HTERT RPE-1 (cell line): Measurements from ENCODE around the gene TULP4.
"Not testable (repeated sequence)": the region's sequence is repeated elsewhere in the genome, so short reads cannot be mapped to it uniquely, and the experiment has no call there.

Experiments used
- in situ Hi-C: fragments of 300-500 bp; cut with MboI; formaldehyde crosslinking; loops from 4 replicates; pipeline ENCODE4 v1.14.3; 2020; ENCODE audit warnings: low sequenced_read_pairs

TULP4 gene

DNA sequence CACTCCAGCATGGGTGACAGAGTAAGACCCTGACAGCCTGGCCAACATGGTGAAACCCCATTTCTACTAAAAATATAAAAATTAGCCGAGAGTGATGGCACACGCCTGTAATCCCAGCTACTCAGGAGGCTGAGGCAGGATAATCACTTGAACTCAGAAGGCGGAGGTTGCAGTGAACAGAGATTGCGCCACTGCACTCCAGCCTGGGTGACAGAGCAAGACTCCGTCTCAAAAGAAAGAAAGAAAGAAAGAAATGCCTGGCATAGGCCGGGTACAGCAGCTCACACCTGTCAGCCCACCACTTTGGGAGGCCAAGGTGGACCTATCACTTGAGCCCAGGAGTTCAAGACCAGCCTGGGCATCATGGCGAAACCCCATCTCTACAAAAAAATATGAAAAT lies 208.7 kb downstream of the TULP4 start:
- in situ Hi-C loops: not testable (repeated sequence)

DNA sequence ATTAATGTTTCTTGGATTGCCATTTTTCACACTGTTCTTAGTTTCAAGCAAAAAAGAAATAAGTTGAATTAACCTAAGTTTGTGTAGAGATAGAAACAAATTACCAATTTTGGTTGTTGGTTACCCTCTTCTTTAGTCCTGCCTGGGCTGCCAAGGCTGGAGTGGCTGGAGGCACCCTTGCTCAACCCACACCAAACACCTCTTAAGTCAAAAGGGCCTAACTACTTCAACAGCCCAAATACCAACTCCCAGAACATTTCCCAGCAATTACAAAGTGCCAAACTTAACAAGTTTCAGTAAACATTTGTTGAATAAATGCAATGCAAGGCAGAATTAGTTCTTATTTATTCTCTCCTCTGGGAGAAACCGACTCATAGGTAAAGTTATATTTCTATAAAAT lies 209.5 kb downstream of the TULP4 start:
- in situ Hi-C loops: no loop called here

DNA sequence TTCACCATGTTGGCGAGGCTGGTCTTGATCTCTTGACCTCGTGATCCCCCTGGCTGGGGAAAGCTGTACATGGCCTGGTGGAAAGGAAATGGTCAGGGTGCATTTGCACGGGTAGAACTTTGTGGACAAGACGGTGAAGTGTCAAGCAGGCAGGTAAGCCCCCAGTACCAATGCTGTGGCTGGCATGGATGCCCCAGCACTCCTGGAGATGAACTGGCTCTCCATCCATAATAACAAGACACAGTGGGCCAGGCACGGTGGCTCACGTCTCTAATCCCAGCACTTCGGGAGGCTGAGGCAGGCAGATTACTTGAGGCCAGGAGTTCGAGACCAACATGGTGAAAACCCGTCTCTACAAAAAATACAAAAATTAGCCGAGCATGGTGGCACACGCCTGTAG lies 210.4 kb downstream of the TULP4 start:
- in situ Hi-C loops: no loop called here

DNA sequence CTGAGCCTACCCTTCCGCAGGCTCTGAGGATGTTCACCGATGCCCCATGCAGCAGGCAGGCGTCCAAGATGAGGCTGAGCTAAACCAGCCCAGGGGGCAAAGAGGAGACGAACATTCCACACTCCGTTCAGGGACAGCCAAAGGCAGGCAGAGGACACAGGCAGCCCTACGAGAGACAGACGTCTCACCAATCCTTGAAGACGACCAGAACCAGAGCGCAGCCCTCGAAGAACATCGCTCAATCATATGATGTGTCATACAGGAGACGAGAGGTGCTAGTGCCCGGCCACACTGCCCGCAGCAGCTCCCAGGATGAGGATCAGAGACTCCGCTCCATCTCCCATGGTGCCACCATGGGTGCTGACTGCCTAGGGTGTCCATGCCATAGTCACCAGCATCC lies 212.0 kb downstream of the TULP4 start:
- in situ Hi-C loops: no loop called here

DNA sequence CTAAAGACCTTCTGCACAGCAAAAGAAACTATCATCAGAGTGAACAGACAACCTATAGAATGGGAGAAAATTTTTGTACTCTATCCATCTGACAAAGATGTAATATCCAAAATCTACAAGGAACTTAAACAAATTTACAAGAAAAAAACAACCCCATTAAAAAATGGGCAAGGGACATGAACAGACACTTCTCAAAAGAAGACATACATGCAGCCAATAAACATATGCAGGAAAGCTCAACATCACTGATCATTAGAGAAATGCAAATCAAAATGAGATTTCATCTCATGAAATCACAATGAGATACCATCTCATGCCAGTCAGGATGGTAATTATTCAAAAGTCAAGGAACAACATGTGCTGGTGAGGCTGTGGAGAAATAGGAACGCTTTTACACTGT lies 215.6 kb downstream of the TULP4 start:
- in situ Hi-C loops: not testable (repeated sequence)

DNA sequence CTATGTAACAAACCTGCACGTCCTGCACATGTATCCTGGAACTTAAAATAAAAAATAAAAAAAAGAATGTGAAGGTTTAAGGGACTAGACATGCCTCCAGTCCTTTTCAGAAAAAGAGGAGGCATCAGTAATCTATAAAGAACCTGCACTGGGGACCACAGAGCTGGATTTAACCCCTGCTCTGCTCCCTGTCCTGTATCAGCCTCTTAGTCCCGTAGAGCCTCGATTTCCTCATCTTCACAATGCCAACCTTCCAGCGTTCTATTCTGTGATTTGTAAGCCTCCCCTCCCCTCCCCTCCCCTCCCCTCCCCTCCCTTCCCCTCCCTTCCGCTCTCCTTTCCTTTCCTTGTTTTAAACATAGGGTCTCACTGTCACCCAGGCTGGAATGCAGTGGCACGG lies 216.6 kb downstream of the TULP4 start:
- in situ Hi-C loops: no loop called here

DNA sequence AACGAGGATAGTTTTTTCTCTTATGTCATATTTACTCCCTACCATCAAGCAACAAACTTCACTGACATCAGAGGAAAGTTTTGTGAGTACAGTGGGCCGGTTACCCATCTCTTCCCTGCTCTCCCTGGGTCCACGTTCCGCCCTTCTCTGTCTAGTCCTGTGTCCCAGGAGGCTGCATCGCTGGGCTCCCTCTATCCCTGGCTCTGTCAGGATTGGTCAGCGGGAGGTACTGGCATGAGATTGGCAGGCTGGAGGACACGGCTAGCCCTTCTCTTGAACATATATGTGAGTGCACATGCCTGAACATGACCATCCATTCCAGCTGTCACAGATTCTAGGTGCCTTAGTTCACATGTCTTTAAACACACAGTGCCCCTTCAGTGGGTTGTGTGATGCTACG lies 217.4 kb downstream of the TULP4 start:
- in situ Hi-C loops: no loop called here

DNA sequence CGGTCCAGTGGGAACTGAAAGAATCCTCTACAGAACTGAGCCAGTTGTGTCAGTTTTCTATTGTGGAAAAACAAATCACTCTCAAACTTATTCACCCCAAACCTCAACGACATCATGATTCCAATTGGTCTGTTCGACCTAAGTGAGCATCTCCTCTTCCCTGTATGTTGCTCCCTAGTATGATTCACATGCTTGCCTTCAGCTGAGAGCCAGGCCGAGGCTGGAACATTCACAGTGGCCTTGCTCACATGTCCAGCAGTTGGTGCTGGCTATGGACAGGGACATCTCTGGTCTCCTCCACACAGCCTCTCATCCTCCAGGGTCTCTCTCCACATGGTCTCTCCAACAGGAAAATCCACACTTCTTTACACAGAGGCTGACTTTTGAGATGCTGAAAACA lies 219.3 kb downstream of the TULP4 start:
- in situ Hi-C loops: no loop called here

DNA sequence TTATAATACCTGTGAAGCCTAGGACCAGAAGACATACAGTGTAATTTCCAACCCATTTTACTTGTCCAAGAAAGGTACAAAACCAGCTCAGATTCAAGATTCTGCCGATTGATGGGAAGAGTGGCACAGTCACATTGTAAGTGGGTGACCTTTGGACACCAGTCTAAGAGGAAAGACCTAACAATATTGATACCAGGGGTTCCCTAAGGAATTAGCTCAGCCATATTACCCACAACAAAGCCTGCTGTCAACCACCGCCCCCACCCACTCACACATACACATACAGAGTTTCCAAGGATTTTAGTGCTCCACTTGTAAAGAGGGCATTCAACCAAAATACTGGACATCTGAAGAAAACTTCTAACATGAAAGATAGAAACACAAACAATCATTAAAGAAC lies 219.7 kb downstream of the TULP4 start:
- in situ Hi-C loops: no loop called here

DNA sequence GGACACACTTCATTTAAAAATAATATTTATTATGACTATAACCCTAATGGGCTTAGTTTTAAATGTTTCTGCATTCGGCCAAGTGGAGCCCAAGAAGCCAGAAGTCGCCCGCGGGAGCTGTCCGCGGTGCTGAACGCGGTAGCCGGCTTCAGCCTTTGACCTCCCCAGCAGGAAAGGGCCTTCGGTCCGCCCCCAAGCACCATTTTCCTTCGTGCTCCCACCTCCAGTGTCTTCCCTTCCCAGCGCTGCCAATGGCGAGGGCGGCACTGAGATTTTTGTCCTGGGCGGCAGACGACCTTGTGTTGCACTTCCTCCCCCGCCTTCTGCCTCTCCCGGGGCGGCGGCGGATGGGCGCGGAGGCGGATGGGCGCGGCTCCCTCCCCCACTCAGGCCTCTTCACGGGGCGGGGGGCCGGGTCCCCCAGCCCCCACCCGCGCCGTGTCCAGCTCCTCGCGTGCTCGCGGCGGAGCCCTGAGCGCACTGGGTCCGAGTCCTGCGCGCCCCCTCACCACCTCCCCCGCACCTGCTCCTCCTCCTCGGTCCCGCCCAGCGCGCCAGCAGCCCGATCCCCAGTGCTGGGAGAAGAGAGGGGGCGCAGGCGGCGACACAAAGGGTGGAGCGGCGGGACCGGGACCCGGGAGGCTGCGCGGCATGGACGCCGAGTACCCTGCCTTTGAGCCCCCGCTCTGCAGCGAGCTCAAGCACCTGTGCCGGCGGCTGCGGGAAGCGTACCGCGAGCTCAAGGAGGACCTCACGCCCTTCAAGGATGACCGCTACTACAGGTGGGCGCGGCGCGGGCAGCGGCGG lies 224.0 kb downstream of the TULP4 start:
- in situ Hi-C loops: no loop called here

DNA sequence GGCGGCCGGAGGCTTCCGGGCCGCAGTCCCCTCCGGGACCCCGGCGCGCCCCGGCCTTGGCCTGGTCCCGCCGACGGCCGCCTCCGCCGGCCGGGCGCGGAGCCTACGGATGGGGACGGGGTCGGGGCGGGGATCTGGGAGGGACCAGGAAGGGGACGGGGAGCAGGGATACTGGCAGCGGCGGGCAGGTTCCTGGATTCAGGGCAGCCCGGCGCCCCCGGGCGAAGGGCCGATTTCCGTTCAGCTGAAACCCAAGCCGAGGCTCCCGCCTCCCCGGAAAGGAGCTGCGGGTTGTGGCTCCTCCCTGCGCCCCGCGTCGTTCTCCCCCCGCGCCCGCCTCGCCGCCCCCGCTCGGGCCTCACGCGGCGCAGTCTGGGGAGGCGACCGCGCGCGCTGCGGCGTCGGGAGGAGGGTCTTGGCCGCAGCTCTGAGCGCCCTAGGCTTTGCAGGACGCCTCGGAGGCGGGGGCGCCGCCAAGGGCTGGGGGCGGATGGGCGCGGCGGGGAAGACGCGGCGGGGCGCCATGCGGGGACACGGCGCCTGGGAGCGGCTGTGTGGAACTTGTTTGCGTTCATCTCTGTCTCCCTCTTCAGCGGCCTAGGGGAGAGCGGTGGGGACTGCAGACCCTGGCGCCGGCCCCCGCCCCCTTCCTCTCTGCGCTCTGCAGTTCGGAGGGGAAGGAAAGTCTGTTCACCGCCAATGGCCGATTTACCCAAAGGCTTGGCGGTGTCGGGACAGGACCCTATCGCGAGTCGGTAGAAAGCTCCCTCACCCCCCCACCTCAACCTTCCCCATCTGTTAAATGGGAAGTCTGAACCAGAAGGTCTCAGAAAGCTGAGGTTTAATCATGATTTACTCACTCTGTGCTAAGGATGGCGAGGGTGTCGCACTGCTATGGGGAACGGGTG lies 224.9 kb downstream of the TULP4 start:
- in situ Hi-C loops: no loop called here

DNA sequence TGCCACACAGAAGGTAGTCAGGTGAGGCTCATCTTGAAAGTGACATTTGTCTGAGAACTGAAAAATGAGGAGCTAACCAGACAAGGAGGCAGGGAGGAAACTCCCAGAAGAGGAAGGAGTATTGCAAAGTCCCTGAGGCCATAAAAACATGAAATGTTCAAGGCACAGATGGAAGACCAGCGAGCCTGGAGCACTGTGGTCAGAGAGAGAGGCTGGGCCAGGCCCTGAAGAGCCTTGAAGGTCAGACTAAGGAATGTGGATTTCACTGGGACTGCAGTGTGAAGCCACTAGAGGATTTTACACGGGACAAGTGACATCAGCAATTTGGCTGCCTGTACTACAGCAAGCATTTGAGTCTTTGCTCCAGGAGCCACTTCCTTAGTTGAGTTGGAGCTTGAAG lies 226.5 kb downstream of the TULP4 start:
- in situ Hi-C loops: no loop called here

DNA sequence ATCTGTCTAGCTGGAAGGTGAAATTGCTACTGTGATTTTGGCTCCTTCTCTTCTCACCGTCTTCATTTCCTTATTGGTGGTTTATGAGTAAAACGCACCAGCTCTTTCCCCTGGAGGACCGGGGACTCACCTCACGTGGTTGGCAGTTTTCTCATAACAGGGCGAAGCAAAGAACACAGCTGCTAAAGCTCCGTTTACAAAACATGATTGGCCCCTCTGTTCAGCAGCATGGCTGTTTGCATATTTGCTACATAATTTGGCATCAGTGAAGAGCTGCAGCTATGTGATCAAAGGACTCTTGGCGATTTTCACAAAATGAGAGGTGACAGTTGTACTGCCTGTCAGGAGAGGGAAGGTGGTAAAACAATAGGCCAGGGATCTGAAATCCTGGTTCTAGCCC lies 227.1 kb downstream of the TULP4 start:
- in situ Hi-C loops: no loop called here

DNA sequence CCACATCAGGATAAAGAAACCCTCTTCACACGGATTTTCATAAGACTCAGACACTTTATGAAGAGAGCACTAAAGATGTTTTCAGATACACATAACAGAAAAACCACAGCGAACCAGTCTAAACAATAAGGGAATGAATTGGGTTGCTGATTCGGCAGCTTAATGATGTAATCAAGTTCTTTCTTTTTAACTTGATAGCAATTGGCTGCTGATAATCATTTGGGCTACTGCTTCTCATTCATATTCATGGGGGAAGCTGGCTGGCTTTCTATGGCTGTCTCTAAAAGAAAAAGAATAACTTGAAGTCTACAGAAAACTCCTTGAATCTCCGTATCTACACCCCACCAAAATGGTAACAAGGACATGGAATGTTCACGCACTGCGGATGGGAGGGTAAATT lies 227.6 kb downstream of the TULP4 start:
- in situ Hi-C loops: no loop called here

DNA sequence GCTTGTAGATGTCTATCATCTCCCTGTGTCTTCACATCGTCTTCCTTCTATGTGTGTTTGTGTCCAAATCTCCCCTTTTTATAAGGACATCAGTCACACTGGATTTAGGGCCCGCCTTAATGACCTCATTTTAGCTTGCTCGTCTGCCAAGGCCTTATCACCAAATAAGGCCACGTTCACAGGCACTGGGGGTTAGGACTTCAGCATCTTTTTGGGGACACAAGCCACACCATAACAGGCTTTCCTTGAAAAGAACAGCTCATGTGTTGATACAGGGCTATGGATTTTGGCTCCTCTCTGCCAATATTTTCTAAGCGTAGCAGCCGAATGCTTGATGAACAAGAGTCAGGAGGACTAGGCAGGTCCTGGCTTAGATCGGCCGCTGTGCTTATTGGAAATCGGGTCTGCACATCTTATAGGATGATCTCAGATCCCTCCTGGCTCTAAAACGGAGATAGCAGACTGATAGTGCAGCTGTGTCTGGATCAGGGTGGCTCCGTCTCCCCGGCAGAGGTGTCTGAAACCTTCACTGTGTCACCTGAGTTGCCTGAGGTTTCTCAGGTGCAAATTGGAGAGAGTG lies 231.4 kb downstream of the TULP4 start:
- in situ Hi-C loops: no loop called here

DNA sequence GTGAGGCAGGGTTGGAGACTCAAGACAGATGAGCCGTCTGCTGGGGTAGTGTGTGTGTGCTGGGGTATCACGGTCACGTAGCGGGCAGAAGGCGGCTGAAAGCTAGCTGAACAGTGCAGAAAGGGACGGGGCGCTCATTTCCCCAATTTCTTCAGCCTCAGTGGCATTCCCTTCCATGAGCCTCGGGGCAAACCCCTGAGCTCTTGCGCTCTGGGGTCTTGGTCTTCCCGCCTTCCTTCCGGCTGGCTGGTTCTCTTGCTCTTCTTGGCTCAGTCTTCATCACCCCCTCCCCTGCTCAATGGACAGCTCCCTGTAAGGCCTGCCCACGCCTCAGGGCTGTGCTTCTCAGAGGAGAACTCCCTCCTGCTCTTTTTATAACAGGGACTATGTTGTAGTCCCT lies 232.2 kb downstream of the TULP4 start:
- in situ Hi-C loops: no loop called here

DNA sequence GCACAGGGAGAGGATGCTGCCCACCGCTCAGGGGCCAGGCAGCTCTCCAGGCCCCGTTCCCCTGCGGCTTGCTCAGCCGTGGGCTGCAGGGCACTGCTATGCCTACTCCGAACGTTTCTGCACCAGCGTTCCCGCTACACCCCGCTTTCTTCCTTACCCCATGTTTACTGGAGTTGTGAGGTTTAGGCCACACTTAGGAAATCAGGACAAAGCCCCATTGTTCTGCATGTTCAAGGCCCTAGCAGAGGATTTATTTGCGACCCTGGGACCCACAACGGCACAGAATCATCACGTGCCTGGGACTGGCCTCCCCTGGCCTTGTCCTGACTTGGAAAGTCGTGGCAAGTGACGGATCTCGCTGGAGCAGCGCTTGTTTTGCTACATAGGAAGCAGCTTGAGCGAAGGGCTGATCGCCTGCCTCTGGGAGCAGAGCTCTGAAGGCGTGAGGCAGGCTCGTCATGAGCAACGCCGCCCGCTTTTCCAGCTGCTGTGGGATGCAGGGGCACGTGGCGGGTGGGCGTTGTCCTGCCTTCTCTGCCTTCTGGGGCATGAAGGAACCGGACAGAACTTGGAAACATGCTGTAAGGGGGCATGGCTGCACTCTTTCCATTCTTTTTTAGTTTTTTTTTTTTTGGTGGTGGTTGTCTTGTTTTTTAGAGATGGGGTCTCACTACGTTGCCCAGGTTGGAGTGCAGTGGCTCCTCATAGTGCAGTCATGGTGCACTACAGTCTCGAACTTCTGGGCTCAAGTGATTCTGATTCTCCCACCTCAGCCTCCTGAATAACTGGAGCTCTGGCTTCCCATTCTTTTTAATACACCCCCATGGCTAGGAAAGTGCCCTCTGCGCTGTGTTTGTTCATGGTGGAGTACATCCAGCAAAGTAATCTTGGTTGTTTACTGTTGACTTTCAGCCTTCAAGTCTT lies 233.0 kb downstream of the TULP4 start:
- in situ Hi-C loops: no loop called here

DNA sequence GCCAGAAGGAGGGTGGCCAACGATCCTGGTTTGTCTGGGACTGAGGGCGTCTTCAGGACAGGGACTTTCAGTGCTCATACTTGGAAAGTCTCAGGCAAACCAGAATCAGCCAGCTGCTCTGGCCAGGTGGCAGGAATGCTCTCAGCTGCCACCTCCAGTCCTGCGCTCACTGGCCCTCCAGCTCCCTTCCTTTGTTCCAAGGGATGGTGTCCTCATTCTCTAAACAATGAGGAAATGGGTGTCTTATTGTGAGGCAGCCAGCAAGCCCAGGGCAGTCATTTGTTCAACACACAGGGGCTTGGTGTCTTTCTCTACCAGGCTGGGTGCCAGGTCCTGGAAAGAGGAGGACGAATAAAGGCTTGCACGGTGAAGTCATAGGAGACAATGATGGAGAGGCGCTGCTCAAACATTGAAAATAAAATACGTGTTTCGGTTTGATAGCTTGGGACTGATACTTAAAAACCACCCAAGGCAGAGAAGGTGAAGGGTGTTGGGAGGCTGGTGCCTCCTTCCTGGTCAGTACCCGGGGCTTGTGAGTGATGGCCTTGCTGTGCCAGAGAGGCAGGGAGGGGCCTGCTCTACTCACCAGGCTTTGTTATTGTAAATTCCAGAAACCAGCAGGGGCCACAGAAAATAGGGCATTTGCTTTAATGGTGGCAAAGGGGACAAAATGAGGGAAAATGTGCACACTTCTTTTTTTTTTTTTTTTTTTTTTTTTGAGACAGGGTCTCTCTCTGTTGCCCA lies 236.3 kb downstream of the TULP4 start:
- in situ Hi-C loops: no loop called here

DNA sequence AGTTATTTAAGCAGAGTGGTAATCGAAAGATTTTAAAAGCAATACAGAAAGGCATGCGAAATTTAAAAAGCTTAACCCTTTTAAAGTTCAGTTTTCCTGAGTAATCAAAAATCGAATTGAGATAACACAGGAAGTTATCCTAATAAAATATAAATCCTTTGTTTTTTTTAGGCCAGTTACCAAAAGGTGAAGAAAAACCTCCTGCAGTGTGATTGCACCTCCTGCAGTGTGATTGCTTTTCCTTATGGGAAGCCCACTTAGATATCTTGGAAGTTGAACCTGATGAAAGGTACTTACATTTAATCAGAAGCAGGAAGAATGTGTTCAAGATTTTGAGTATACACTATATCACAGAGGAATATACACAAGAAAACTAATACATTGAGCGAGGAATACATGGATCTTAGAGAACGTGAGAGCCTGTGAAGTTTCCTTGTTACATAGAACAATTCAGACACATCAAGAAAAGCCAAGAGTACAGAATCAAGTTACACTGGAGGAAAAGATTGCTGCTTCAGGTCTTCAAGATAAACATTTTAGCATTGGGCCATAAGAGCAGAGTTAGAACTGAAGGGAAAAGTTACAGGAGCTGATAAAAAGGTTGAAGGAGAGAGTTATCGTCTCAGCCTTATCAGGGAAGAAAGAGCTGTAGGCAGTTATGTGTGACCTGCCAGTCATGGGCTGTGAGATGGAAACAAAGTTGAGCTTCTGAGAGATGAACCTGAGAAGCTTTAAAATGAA lies 240.0 kb downstream of the TULP4 start:
- in situ Hi-C loops: no loop called here

DNA sequence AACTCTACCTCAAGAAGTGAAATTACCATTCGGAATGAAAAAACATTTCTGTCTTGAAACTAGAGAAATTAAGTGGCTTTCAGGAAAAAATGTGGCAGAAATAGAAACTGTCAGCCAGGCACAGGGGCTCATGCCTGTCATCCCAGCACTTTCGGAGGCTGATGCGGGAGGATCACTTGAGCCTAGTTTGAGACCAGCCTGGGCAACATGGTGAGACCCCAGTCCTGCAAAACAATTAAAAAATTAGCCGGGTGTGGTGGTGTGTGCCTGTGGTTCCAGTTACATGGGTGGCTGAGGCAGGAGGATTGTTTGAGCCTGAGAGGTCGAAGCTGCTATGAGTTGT lies 240.5 kb downstream of the TULP4 start:
- in situ Hi-C loops: no loop called here
